NCI-H146 (cell line): Measurements from ENCODE around the gene NPTX2.

Experiments
- DNase-seq: peaks from one replicate; lab custom pipeline; 2025; lab: John Stamatoyannopoulos, UW

The NPTX2 gene

DNA sequence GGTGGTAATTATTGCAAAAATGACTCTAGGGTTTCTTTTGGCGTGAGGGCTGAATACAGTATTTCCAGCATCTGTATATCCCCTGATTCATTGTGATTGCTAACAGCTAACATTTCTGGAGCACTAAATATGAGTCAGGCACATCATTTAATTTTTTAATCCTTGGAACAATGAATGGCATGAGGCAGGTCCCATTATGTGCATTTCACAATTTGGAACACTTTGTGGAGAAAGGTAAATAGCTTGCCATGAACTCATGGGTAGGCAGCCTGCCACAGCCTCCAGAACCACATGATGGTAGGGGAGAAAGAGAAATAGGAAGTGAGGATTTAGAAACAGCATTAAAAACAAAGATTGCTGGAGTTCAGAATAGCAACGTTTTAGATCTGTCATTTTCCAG is 1.7 kb downstream of the NPTX2 start:
- no peak for DNase-seq

DNA sequence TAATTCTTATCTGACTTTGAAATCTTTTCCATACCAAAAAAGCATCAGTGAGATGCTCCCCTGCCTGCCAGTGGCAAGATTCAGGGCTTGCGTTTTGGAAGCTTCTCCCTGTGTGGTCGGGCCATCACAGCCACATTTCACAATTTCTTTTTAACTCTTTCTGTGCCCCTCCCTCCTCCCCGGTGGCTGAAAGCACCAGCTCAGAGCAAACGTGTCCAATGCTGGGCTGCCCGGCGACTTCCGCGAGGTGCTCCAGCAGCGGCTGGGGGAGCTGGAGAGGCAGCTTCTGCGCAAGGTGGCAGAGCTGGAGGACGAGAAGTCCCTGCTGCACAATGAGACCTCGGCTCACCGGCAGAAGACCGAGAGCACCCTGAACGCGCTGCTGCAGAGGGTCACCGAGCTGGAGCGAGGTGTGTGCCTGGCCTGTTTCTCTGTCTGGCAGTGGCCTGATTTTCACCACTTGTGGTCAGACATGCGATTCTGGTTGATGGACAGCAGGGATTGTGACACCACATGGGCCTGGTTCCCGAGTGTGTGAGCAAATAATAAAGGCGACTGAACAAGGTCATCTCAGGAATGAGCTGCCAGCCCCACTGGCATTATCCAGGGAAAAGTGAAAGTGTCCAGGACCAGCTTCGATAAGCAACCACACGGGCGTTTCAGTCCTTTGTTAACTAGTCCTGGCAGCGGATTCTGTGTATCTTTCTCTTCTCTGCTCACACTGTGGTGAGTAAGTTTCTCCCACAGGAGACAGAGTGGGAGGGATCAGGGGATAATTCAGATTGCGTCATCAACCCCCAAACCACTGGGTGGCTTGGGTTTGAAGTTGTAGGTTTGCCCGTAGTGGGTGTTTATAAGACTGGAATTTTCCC is 2.6 kb downstream of the NPTX2 start:
- DNase-seq: peak; percentile 2

DNA sequence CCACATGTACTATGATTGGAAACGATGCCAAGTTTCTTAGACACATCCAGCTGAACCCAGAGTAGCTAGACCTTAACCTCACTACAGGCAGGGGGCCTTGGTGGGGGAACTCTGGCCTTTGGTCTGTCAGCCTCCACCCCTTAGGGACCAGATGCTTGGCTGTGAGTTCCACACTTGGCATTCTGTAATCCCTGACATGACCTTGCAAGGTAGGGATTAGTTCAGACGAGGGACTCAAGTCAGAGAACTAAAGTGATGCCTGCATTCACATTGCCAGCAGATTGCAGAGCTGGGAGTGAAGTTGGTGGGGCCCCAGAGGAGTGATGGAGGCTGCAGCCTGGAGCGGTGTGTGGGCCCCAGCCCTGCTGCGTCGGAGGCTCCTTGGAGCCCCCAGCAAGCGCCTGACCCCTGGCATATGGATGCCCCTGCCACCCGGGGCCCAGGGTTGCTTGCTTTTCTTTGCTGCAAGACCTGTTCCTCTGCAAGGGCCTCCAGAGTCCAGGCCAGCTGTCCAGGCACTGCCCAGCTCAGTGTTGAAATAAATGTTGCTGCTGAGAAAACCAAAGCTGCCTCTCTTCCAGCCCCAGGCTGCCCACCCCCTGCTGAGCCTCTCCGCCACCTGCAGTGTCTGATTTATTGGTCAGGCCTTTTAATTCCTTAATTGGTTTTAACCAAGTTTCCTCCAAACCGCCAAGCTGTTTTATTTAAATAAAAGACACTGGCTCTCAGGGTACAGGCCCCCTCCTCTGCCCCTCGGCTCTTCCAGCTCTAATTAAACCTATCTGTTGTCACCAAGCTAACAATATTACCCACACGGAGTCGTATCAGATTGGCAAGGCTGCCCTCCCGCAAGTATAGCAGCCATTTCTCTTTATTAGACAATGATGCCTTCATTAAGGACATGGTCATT is 4.7 kb downstream of the NPTX2 start:
- peak; percentile 35 for DNase-seq

DNA sequence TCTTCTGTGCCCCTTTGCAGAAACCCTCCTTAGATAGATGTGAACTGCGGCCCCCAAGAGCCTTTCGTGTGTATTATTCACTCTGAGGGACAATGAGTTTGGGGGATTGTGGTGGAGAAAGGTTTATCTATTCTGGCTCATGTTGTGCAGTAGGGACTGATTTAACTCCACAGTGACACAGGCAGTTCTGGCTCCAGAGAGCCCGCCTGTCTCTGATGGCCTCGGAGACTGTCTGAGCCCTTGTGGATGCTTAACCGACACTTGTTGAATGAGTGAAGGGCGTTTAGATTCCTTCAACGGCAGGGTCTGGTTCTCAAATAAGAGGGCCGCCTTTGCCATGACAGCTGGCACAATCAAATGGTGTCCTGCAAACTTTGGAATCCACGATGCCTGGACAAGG is 5.8 kb downstream of the NPTX2 start:
- DNase-seq: no peak

DNA sequence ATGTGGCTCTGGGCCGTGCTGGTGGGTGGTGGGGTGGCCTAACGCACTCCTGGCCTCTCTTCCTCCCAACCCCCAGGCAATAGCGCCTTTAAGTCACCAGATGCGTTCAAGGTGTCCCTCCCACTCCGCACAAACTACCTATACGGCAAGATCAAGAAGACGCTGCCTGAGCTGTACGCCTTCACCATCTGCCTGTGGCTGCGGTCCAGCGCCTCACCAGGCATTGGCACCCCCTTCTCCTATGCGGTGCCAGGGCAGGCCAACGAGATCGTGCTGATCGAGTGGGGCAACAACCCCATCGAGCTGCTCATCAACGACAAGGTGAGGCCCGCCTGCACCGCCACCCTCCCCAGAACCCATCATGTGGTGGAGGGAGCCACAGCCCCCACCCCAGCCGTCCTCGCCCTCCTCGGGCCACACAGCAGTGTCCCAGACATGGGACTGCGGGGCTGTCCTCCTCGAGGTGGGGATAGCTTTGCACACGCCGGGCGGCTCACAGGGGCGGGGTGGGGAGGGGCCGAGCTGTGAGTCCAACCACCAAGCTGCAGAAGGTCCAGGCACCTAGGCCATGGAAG is 7.8 kb downstream of the NPTX2 start:
- no peak for DNase-seq

DNA sequence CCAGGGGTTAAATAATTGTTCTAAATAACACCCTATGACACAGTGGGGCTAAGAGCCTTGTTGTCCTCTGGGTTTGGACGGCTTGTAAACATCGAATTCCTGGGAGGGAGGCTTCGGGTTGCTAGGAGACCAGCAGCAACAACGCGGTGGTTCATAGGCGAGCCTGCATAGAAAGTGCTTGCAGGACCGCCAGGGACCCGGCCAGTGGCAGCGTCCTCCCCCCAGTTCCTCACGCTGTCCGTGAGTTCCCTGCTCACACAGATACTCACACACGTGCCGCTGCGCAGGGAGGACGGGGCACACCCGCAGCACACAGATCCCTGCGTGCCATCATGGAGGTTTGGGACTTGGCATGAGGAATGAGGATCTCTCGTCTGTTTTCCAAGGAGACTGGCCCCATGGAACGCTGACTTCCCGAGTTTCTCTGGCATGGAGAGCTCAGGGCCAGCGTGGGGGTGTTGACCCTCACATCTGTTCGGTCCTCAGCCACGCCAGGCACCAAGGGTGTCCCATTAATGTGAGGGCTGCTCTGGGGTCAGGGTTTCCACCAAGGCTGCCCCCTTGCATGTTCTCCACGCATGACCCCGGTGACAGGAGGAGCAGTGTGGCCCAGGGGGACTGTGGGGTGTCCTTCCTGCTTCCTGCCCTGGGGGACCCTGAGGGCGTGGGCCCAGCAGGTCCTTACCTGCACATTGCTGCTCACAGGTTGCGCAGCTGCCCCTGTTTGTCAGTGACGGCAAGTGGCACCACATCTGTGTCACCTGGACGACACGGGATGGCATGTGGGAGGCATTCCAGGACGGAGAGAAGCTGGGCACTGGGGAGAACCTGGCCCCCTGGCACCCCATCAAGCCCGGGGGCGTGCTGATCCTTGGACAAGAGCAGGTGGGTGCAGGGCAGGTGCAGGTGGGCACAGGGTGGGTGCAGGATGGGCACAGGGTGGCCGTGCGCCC is 9.7 kb downstream of the NPTX2 start:
- DNase-seq: no peak

DNA sequence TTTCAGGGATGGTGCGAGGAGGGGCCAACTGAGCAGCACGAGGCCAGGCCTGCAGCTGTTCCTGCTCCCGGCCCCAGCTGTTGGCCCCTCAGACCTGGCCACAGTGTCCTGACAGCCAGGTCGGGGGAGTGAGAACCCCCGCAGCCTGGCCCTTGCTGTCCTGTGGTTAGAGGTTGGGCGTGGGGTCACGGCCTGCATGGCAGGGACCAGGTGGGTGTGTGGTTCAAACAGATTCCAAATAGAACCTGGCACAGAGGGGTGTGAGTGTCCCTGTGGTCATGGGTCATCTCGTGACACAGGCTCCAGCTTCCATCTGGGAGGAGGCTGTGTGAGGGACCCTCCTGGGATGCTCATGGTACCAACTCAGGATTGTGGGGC is 10.3 kb downstream of the NPTX2 start:
- no peak for DNase-seq

DNA sequence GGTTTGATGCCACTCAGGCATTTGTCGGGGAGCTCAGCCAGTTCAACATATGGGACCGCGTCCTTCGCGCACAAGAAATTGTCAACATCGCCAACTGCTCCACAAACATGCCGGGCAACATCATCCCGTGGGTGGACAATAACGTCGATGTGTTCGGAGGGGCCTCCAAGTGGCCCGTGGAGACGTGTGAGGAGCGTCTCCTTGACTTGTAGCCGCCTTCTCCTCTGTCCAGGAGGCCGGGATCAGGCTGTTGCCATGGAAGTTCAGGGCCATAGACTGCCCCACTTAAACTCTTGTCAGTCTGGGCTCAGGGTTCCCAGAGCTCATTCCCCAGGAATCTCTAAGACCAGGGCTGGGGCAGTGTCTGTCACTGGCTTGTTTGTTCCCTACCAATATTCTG is 11.3 kb downstream of the NPTX2 start:
- DNase-seq: no peak

DNA sequence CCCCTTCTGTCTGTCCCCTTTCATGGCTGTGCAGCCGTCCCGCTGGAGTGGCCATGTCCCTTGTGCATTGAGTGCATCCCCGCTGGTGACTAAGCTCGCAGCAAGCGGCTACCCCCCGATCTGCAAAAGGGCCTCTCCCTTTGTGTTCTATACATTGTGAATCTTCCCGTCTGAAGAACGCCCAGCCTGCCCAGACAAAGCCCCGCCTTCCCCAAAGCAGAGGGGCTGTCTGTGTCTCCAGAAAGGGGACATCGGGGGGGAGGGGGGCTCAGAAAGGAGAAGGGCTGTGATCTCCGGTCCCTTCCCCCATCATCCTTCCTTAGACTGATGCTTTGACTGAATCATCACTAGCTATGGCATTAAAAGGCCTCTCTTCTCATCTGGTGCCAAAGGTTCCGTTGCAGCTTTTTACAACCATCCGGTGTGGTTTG is 11.9 kb downstream of the NPTX2 start:
- no peak for DNase-seq

DNA sequence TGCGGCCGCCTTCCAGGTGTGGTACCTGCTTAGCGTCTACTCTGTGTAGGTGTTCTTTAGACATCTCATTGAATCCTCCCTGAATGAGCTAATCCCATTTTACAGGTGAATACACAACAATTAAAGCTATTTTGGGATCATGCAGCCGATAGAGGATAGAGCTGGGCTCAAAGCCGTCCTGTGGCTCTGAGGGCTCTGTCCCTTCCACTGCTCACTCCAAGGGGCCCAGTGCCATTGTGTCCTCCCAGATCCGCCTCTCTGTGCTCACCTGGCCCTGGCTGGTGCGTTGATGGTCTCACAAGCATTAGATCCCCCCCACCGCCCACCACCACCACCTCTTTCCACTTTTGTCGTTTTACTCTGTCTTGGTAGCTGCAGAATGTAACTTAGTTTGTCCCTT is 13.1 kb downstream of the NPTX2 start:
- DNase-seq: no peak

DNA sequence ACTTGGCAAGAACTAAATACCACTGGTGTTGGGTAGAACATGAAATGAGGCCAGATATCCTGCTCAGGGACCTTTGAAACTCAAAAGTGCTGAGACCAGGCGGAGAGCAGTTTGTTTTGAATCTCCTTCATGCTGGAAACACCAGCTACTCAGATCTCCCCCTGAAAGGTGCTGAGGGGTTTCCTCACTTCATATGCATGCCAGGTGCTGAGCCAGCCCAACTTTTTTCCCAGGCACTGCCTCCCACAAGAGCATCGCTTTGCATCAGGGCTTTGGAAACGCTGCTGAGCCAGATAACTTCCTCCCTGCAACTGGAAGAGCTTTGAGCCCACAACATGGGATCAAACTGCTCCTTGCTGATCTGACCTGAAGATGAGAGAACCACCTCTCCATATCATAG is 13.7 kb downstream of the NPTX2 start:
- DNase-seq: no peak

DNA sequence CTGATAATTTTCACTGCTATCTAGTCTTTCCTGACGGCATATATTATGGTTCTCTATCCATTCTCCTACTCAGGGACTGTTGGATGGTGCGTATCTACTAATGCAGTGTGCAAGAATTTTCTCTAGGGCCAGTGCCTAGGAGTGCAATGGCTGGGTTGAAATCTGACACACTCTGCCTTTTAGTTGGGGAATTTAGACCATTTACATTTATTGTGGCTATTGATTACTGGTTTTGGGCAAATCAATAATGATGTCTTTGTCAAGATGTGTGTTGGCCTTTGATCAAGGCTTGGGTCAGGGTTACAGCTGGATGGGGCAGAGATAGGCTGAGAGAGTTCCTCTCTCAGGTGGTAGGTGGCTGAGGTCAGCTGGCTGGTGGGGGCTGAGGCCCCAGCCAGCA is 21.8 kb downstream of the NPTX2 start:
- DNase-seq: no peak

DNA sequence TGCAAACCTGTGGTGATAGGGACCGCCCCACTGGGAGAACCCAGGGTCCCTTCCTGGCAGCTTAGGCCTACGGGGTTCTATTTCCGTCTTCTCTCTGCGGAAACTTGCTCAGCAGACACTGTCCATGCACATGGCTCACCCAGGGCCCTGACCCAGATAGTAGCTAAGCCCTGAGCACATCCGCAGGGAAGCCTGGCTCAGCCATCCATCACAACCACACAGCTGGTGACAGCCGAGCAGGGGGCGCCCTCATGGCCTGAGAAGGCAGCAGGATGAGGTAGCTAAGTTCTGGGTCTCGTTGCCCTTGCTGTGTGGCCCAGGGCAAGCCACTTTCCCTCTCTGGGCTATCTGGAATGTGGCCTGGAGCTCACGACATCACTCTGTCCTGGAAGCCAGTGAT is 23.3 kb downstream of the NPTX2 start:
- no peak for DNase-seq

DNA sequence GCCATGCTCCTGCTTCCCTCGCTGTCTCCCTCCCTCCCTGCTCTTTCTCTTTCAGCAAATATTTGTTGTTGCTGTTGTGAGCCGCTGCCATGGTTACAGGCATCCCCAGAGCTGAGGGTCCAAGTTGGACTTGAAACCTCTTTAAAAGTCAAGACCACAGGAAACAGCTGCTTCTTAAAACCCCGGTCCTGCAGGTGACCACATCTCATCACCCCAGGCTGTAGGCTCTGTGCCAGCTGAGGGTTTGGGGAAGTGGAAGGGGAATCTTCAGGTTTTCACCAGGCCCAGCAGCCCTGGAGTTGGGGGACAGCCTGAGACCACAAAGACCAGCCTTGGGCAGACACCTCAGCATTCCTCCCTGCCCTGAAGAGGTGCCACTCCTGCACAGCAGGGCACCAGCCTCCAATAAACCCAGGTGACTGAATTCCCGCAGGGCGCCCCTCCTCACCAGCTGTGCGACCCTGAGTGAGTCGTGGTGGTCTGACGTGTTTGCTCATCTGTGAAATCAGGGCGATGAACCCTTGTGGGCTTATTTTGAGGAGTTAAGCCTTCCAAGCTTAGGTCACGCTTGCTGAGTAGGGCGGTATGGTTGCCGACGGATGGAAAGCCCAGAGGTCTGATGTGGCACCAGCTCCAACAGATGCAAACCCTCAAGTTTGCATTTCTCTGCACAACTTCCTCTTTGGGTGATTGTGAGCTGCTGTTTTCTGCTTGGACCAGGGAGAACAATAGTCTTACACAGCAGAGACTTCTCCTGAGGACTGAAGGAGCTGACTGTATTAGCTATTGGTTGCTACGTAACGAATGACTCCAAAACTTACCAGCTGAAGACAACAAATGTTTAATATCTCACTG is 24.8 kb downstream of the NPTX2 start:
- no peak for DNase-seq

DNA sequence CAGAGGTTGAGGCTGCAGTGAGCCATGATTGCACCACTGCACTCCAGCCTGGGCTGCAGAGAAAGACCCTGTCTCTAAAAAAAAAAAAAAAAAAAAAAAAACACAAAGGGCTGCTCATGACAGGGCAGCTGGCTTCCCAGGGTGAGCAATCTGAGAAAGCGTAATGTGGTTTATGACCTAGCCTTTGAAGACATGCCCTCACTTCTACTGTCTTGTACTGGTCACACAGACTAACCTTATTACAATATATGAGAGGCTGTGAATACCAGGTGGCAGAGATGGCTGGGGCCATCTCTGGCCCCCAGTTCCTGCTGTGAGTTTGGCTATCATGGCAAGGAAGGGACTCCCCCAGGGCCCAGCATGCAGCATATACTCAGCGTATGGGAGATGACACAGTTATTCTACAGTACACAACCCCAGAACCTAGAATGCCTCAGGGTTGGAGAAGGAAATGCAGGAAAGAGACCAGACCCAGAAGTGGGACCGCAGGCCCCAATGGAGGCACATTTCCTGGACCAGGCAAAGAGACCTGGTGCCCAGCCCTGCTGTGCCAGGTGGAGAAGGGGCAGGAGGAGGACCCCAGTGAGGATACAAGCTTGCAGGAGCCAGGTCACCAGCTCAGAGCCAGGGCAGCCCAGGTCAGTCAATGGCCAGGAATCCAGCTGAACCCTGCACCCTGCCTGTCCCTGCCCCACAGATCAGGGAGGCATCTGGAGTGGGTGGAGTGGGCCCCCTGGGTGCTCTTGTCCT is 26.3 kb downstream of the NPTX2 start:
- DNase-seq: no peak

DNA sequence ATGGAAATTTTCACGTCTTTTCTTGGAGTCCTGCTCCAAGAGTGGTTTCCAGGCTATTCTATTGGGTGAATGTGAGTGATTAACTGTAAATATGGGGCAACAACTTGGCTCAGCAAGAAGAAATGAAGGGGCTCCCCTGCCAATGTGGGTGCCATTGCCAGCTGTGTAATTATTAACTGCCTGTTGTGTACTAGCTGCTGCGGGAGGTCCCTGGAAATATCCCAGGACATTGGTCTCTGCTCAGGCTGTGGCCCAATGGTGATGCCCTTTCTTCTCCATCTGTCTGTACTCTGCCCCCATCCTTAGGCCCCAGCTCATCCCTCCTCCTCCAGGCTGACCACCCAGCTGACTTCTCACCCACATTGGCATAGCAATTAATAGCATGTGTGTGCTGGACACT is 29.4 kb downstream of the NPTX2 start:
- no peak for DNase-seq

DNA sequence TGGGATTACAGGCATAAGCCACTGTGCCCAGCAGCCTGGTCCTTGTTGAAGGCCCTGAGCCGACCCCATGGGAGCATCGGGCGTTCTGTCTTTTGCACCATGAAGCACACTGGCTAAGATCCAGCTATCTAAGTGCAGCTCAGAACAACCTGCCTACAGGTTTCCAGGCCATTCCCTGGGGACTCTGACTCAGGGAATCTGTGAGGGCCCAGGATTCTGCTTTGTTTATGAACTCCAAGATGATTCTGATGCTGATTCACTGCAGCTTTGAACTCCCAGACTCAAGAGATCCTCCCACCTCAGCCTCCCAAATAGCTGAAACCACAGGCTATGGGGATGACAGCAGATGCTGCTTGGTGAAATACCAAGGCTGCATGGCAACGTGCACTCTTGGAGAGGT is 30.2 kb downstream of the NPTX2 start:
- no peak for DNase-seq

DNA sequence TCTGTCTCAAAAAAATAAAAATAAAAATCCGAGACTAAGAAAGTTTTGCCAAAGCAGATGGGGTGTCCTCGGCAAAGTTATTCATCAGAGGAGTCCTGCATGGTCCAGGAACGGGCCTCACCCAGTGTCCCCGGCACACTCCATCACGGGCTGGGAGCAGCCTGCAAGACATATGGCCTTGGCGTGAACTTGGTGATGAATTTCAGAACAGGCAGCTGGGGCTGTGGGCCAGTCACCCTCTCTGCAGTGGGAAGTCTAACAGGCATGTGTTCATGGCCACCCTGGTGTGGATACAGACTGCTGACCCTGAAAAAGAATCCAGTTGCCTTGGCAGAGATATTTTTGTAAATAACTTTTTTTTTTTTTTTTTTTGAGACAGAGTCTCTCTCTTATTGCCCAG is 34.7 kb downstream of the NPTX2 start:
- no peak for DNase-seq

DNA sequence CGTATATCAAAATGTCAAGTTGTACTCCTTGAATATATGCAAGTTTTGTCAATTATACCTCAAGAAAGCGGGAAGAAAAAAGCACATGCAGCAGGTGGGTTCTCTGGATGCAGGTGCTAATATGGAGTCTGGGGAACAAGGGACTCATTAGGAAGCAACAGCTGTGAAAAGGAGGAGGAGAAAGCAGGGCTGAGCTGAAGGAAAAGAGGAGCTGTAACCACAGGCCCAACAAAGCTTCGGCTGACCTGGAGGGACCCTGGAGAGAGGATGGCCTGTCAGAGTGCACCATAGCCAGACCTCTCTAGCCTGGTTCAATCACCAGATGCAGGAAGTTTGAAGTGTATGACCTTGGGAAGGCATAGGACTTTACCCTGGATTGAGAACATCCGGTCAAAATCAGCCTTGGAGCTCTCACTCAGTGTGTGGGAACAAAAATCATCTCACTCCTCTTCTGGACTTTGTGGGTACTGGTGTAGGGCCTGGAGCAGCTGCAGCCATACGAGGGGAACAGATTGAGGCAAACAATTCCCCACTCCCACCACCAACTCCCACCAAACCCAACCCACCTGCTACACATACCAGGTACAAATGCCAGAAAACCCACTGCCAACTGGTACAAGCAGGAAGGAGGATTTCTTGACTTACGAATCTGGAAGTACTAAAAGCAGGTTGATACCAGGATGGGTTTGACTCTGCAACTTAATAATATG is 36.7 kb downstream of the NPTX2 start:
- no peak for DNase-seq
